IPS DF 6.9 (cell line): Measurements from ENCODE around the gene AP2B1.

Experiments
- DNase-seq: peaks from one replicate; pipeline ENCODE4 v3.0.0-alpha.2; 2013; ENCODE audit warnings: low read depth, low spot score
- H3K27ac ChIP-seq: one replicate; pipeline ENCODE4 v1.5.1; 2013; ENCODE audit warnings: low read length, control low read depth
- H3K27me3 ChIP-seq: 2 replicates; pipeline ENCODE4 v1.6.1; 2013; ENCODE audit warnings: mild to moderate bottlenecking, low read length; ENCODE audit not compliant: control insufficient read depth, insufficient read depth
- H3K36me3 ChIP-seq: 2 replicates; pipeline ENCODE4 v1.6.1; 2013; ENCODE audit warnings: low read length; ENCODE audit not compliant: control insufficient read depth, insufficient read depth
- H3K4me1 ChIP-seq: 2 replicates; pipeline ENCODE4 v1.6.1; 2013; ENCODE audit warnings: low read length; ENCODE audit not compliant: control insufficient read depth, insufficient read depth
- H3K4me3 ChIP-seq: 2 replicates; pipeline ENCODE4 v1.5.1; 2013; ENCODE audit warnings: mild to moderate bottlenecking, low read length
- H3K9me3 ChIP-seq: 2 replicates; pipeline ENCODE4 v1.6.1; 2013; ENCODE audit warnings: low read length, inconsistent platforms; ENCODE audit not compliant: control insufficient read depth, insufficient read depth
- WGBS: extraction: QIAGEN DNeasy Blood & Tissue Kit; methylation state at CpG from one replicate; pipeline ENCODE4 v1.1.7; 2013; ENCODE audit warnings: mixed read lengths, missing lambda C conversion rate; ENCODE audit not compliant: insufficient read length, insufficient coverage; 5-methylcytosine and 5-hydroxymethylcytosine counted together

Gene AP2B1

GRCh38 chr17:35587074-35587961, at the start of gene AP2B1:
Gene AP2B1, plus strand, starts transcription at chr17:35587322. Its CDS starts 6,709 bp downstream, at chr17:35594031.
- Histone ChIP-seq H3K36me3 (no peaks in the 10 kb centered on the region), H3K4me1 (no peaks in the 10 kb centered on the region; the same call in 1 of the 2 replicates), H3K9me3 (no peaks in the 10 kb centered on the region), H3K27ac (no peak within 1 kb of the TSS), H3K27me3 (no peaks in the 10 kb centered on the region), H3K4me3 (peak within 1 kb of the TSS; percentile 87)
- peak; percentile 96 for DNase-seq
- WGBS = no CpG with 5 or more reads among the region's 50 CpGs

GRCh38 chr17:35537601-35538141, 49.5 kb upstream of the AP2B1 start, which contains the start of gene SLFN12L:
Gene SLFN12L, minus strand, starts transcription at chr17:35537678. Its CDS starts 15,314 bp downstream, at chr17:35522364.
- no peak for DNase-seq
- no peak within 1 kb of the TSS for H3K4me3 ChIP-seq
- WGBS = no CpG with 5 or more reads among the region's 2 CpGs
- H3K36me3 ChIP-seq = no peaks in the 10 kb centered on the region
- H3K27ac ChIP-seq = no peak within 1 kb of the TSS
- H3K27me3 ChIP-seq = no peaks in the 10 kb centered on the region
- no peaks in the 10 kb centered on the region for H3K9me3 ChIP-seq
- no peaks in the 10 kb centered on the region for H3K4me1 ChIP-seq

GRCh38 chr17:35539659-35540026, 47.5 kb upstream of the AP2B1 start:
- H3K4me3 ChIP-seq = no peak overlapping the region
- H3K36me3 ChIP-seq = no peaks in the 10 kb centered on the region
- no CpG with 5 or more reads among the region's 5 CpGs for WGBS
- no peak overlapping the region for H3K27ac ChIP-seq
- H3K9me3 ChIP-seq = no peaks in the 10 kb centered on the region
- DNase-seq = no peak
- no peaks in the 10 kb centered on the region for H3K27me3 ChIP-seq
- H3K4me1 ChIP-seq = no peaks in the 10 kb centered on the region

- Histone ChIP-seq H3K27ac (no peak overlapping the region), H3K4me1 (no peaks in the 10 kb centered on the region), H3K36me3 (no peaks in the 10 kb centered on the region), H3K4me3 (no peak overlapping the region), H3K27me3 (no peaks in the 10 kb centered on the region), H3K9me3 (no peaks in the 10 kb centered on the region)
- WGBS = no CpG with 5 or more reads among the region's 8 CpGs
- DNase-seq = no peak
Observed at GRCh38 chr17:35540589-35541404, 46.3 kb upstream of the AP2B1 start.

GRCh38 chr17:35541434-35541833, 45.7 kb upstream of the AP2B1 start:
- WGBS = no CpG with 5 or more reads among the region's 1 CpG
- Histone ChIP-seq H3K9me3 (no peaks in the 10 kb centered on the region), H3K27me3 (no peaks in the 10 kb centered on the region), H3K27ac (no peak overlapping the region), H3K4me1 (no peaks in the 10 kb centered on the region), H3K36me3 (no peaks in the 10 kb centered on the region), H3K4me3 (no peak overlapping the region)
- DNase-seq = no peak

- no peak overlapping the region for H3K4me3 ChIP-seq
Observed at GRCh38 chr17:35542990-35543389, 44.1 kb upstream of the AP2B1 start.

GRCh38 chr17:35543856-35544255, 43.3 kb upstream of the AP2B1 start:
- H3K36me3 ChIP-seq = no peaks in the 10 kb centered on the region
- WGBS = no CpG with 5 or more reads among the region's 1 CpG
- no peaks in the 10 kb centered on the region for H3K4me1 ChIP-seq
- DNase-seq = no peak
- H3K4me3 ChIP-seq = no peak overlapping the region
- no peaks in the 10 kb centered on the region for H3K9me3 ChIP-seq
- H3K27me3 ChIP-seq = no peaks in the 10 kb centered on the region
- no peak overlapping the region for H3K27ac ChIP-seq

More at GRCh38 chr17:35542990-35543389, 44.1 kb upstream of the AP2B1 start:
- Histone ChIP-seq H3K9me3 (no peaks in the 10 kb centered on the region), H3K27ac (no peak overlapping the region), H3K4me1 (no peaks in the 10 kb centered on the region), H3K36me3 (no peaks in the 10 kb centered on the region), H3K27me3 (no peaks in the 10 kb centered on the region)
- DNase-seq = no peak

GRCh38 chr17:35545150-35545549, 42.0 kb upstream of the AP2B1 start:
- Histone ChIP-seq H3K27me3 (no peaks in the 10 kb centered on the region), H3K4me1 (no peaks in the 10 kb centered on the region), H3K27ac (no peak overlapping the region), H3K4me3 (no peak overlapping the region), H3K9me3 (no peaks in the 10 kb centered on the region), H3K36me3 (no peaks in the 10 kb centered on the region)
- WGBS = no CpG with 5 or more reads among the region's 1 CpG
- no peak for DNase-seq

GRCh38 chr17:35546487-35546886, 40.6 kb upstream of the AP2B1 start:
- no peak overlapping the region for H3K4me3 ChIP-seq
- no peak overlapping the region for H3K27ac ChIP-seq
- no peaks in the 10 kb centered on the region for H3K27me3 ChIP-seq
- no peak for DNase-seq
- H3K36me3 ChIP-seq = no peaks in the 10 kb centered on the region
- no CpG with 5 or more reads among the region's 1 CpG for WGBS
- H3K4me1 ChIP-seq = no peaks in the 10 kb centered on the region
- no peaks in the 10 kb centered on the region for H3K9me3 ChIP-seq

GRCh38 chr17:35548208-35548810, 38.8 kb upstream of the AP2B1 start:
- Histone ChIP-seq H3K27ac (no peak overlapping the region), H3K36me3 (no peaks in the 10 kb centered on the region), H3K4me3 (no peak overlapping the region), H3K4me1 (no peaks in the 10 kb centered on the region), H3K9me3 (no peaks in the 10 kb centered on the region), H3K27me3 (no peaks in the 10 kb centered on the region)
- no CpG with 5 or more reads among the region's 8 CpGs for WGBS
- no peak for DNase-seq
